GM18502 (cell line): ENCODE measurements around the gene ZNF691.
"Not testable (repeated sequence)": the region's sequence is repeated elsewhere in the genome, so short reads cannot be mapped to it uniquely, and the experiment has no call there.

Experiments
- ATAC-seq: cut with Tn5 transposase; IDR thresholded peaks from one replicate; pipeline ENCODE4 v1.9.1; 2021; ENCODE audit warnings: mild to moderate bottlenecking; ENCODE audit not compliant: unreplicated experiment, poor library complexity

Gene ZNF691

GRCh38 chr1:42846257-42847110 is at the start of gene ZNF691:
Gene ZNF691 (plus strand): TSS chr1:42846613. CDS start chr1:42849659, 3,046 bp downstream.
- ATAC-seq, result peak; percentile 94

GRCh38 chr1:42797414-42797813 is 49.0 kb upstream of the ZNF691 start:
- ATAC-seq, result no peak

- ATAC-seq, result no peak
Measured at GRCh38 chr1:42797979-42798378, 48.4 kb upstream of the ZNF691 start.

- ATAC-seq, result no peak
Measured at GRCh38 chr1:42801832-42802473, 44.5 kb upstream of the ZNF691 start.

GRCh38 chr1:42806171-42806570 is 40.2 kb upstream of the ZNF691 start:
- no peak for ATAC-seq

GRCh38 chr1:42806593-42806992 is 39.8 kb upstream of the ZNF691 start:
- ATAC-seq, result no peak

- ATAC-seq, result no peak
Measured at GRCh38 chr1:42807056-42807668, 39.3 kb upstream of the ZNF691 start.

- ATAC-seq, result not testable (repeated sequence)
Measured at GRCh38 chr1:42814815-42815214, 31.6 kb upstream of the ZNF691 start.

GRCh38 chr1:42815941-42816584 is 30.4 kb upstream of the ZNF691 start:
- ATAC-seq, result no peak

GRCh38 chr1:42816585-42817439 is 29.6 kb upstream of the ZNF691 start, which contains the start of the genes ERMAP and SVBP:
Gene ERMAP (plus strand): TSS chr1:42817122. CDS start chr1:42830449, 13,327 bp downstream.
Gene SVBP (minus strand): TSS chr1:42817397. CDS start chr1:42816544, 853 bp downstream.
- ATAC-seq, result peak; percentile 85

GRCh38 chr1:42817440-42817767 is 29.0 kb upstream of the ZNF691 start:
- peak; percentile 3 for ATAC-seq

GRCh38 chr1:42817976-42818375 is 28.4 kb upstream of the ZNF691 start:
- ATAC-seq, result no peak

GRCh38 chr1:42820813-42821212 is 25.6 kb upstream of the ZNF691 start:
- ATAC-seq, result no peak

GRCh38 chr1:42821690-42822089 is 24.7 kb upstream of the ZNF691 start:
- ATAC-seq, result no peak

GRCh38 chr1:42822800-42823392 is 23.5 kb upstream of the ZNF691 start:
- ATAC-seq, result no peak

- ATAC-seq, result no peak
Measured at GRCh38 chr1:42824481-42825035, 21.9 kb upstream of the ZNF691 start.

GRCh38 chr1:42825036-42825851 is 21.2 kb upstream of the ZNF691 start:
- ATAC-seq, result no peak

- ATAC-seq, result no peak
Measured at GRCh38 chr1:42830631-42831030, 15.8 kb upstream of the ZNF691 start.
